ENCODE measurements around the gene JMJD1C.

GRCh38 chr10:63348245-63348850 lies 117.4 kb downstream of the JMJD1C start:
- TF ChIP-seq, protein P1, sequence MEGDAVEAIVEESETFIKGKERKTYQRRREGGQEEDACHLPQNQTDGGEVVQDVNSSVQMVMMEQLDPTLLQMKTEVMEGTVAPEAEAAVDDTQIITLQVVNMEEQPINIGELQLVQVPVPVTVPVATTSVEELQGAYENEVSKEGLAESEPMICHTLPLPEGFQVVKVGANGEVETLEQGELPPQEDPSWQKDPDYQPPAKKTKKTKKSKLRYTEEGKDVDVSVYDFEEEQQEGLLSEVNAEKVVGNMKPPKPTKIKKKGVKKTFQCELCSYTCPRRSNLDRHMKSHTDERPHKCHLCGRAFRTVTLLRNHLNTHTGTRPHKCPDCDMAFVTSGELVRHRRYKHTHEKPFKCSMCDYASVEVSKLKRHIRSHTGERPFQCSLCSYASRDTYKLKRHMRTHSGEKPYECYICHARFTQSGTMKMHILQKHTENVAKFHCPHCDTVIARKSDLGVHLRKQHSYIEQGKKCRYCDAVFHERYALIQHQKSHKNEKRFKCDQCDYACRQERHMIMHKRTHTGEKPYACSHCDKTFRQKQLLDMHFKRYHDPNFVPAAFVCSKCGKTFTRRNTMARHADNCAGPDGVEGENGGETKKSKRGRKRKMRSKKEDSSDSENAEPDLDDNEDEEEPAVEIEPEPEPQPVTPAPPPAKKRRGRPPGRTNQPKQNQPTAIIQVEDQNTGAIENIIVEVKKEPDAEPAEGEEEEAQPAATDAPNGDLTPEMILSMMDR (IDR thresholded peaks at IDR 0.05), result no peak
- no peak for TF ChIP-seq RAD21 (conservative IDR thresholded peaks at IDR 0.05 in 1 of 2, IDR thresholded peaks at IDR 0.05 in 1 of 2)
- TF ChIP-seq POLR2A (IDR thresholded peaks at IDR 0.05; ENCODE audit: low read length), result no peak
- no peak for TF ChIP-seq MAFK (IDR thresholded peaks at IDR 0.05; ENCODE audit: partially characterized antibody)
- no peak for TF ChIP-seq JUN (IDR thresholded peaks at IDR 0.05)
- no peak for TF ChIP-seq CBX8 (IDR thresholded peaks at IDR 0.05)
- TF ChIP-seq MAX (IDR thresholded peaks at IDR 0.05), result no peak
- no peak for TF ChIP-seq REST (IDR thresholded peaks at IDR 0.05)
